ENCODE measurements around the gene TRHDE. TPM values are rescaled to one million over a fixed set of nuclear protein-coding genes. Genes with fewer than 3 reads are reported as not detected.

Gene TRHDE
- total and polyA plus RNA-seq, 12 donors = 0.11 to 3.9 (median 0.64) TPM

- Histone ChIP-seq H3K9me3 (replicated peaks in 1 of 3) (no peaks in the 10 kb centered on the region), H3K4me1 (replicated peaks in 1 of 2) (no peaks in the 10 kb centered on the region), H3K4me3 (no peak overlapping the region), H3K36me3 (replicated peaks in 1 of 2) (no peaks in the 10 kb centered on the region), H3K27me3 (no peaks in the 10 kb centered on the region), H3K27ac (no peak overlapping the region)
- intact Hi-C loops (cut with DNase I) = no loop called here
- TF ChIP-seq POLR2A (IDR thresholded peaks at IDR 0.05) = no peak
- no peak for TF ChIP-seq CTCF (IDR thresholded peaks at IDR 0.05)
- DNase-seq = no peak
These were observed 116.2 kb downstream of the TRHDE start for GRCh38 chr12:72388322-72388721.

- intact Hi-C loops (cut with DNase I) = no loop called here
- Histone ChIP-seq H3K36me3 (replicated peaks in 1 of 2) (no peaks in the 10 kb centered on the region), H3K27me3 (no peaks in the 10 kb centered on the region), H3K9me3 (replicated peaks in 1 of 3) (no peaks in the 10 kb centered on the region), H3K4me1 (replicated peaks in 1 of 2) (no peaks in the 10 kb centered on the region), H3K4me3 (no peak overlapping the region), H3K27ac (no peak overlapping the region)
- no peak for TF ChIP-seq POLR2A (IDR thresholded peaks at IDR 0.05)
- TF ChIP-seq CTCF (IDR thresholded peaks at IDR 0.05) = no peak
- DNase-seq = no peak
- WGBS, 4 donors = 88 to 93% (median 90%) methylated on average over 1 of the region's 1 CpG
These were observed 118.0 kb downstream of the TRHDE start for GRCh38 chr12:72390146-72390545.

GRCh38 chr12:72406111-72406510 is 133.9 kb downstream of the TRHDE start:
- Histone ChIP-seq H3K27me3 (no peaks in the 10 kb centered on the region), H3K27ac (no peak overlapping the region), H3K4me3 (no peak overlapping the region), H3K36me3 (replicated peaks in 1 of 2) (no peaks in the 10 kb centered on the region), H3K4me1 (replicated peaks in 1 of 2) (no peaks in the 10 kb centered on the region), H3K9me3 (replicated peaks in 1 of 3) (no peaks in the 10 kb centered on the region)
- WGBS, 4 donors = 36 to 55% (median 51%) methylated on average over 2 of the region's 2 CpGs
- no peak for TF ChIP-seq CTCF (IDR thresholded peaks at IDR 0.05)
- TF ChIP-seq POLR2A (IDR thresholded peaks at IDR 0.05) = no peak
- DNase-seq = no peak
- intact Hi-C loops (cut with DNase I) = no loop called here

GRCh38 chr12:72432037-72432604 is 160.0 kb downstream of the TRHDE start:
- DNase-seq = no peak
- 70 to 83% (median 76%) methylated on average over 7 of the region's 7 CpGs for WGBS, 4 donors
- H3K9me3 ChIP-seq (replicated peaks in 1 of 3) = no peaks in the 10 kb centered on the region
- no peaks in the 10 kb centered on the region for H3K27me3 ChIP-seq
- TF ChIP-seq POLR2A (IDR thresholded peaks at IDR 0.05) (no peak), CTCF (IDR thresholded peaks at IDR 0.05) (no peak)
- H3K27ac ChIP-seq = no peak overlapping the region
- no peak overlapping the region for H3K4me3 ChIP-seq
- intact Hi-C loops (cut with DNase I) = no loop called here
- no peaks in the 10 kb centered on the region for H3K36me3 ChIP-seq (replicated peaks in 1 of 2)
- no peaks in the 10 kb centered on the region for H3K4me1 ChIP-seq (replicated peaks in 1 of 2)
